ENCODE measurements around the gene BCL2L11. TPM values are rescaled to one million over a fixed set of nuclear protein-coding genes. Genes with fewer than 3 reads are reported as not detected.

Gene BCL2L11
- polyA plus RNA-seq, 1 experiment = 4.2 TPM

- POLR2A ChIA-PET = no interaction called here
- H3K27ac ChIP-seq (ENCODE audit: low read depth, low read length) = no peak overlapping the region
- CTCF ChIA-PET = no interaction called here
- TF ChIP-seq CTCF (IDR thresholded peaks at IDR 0.05; ENCODE audit: low read depth, low read length) = no peak
- no peak overlapping the region for H3K4me3 ChIP-seq (ENCODE audit: low read depth, low read length)
- H3K9me3 ChIP-seq (ENCODE audit: control insufficient read depth, insufficient read depth, low read length) = no peaks in the 10 kb centered on the region; the same call in 1 of the 2 replicates
- no peak for DNase-seq (ENCODE audit: low read depth, low spot score)
- no peaks in the 10 kb centered on the region for H3K27me3 ChIP-seq (ENCODE audit: control insufficient read depth, insufficient read depth, low read length)
These were observed 5.9 kb downstream of the BCL2L11 start for GRCh38 chr2:111126581-111126980.

- H3K4me3 ChIP-seq (ENCODE audit: low read depth, low read length) = no peak overlapping the region
- no peak for TF ChIP-seq CTCF (IDR thresholded peaks at IDR 0.05; ENCODE audit: low read depth, low read length)
- no peaks in the 10 kb centered on the region for H3K9me3 ChIP-seq (ENCODE audit: control insufficient read depth, insufficient read depth, low read length)
- no peak overlapping the region for H3K27ac ChIP-seq (ENCODE audit: low read depth, low read length)
- no peak for DNase-seq (ENCODE audit: low read depth, low spot score)
- H3K27me3 ChIP-seq (ENCODE audit: control insufficient read depth, insufficient read depth, low read length) = no peaks in the 10 kb centered on the region
- ChIA-PET POLR2A (no interaction called here), CTCF (no interaction called here)
These were observed 6.6 kb downstream of the BCL2L11 start for GRCh38 chr2:111127351-111127750.

GRCh38 chr2:111128096-111128495 lies 7.4 kb downstream of the BCL2L11 start:
- no peak for DNase-seq (ENCODE audit: low read depth, low spot score)
- no peaks in the 10 kb centered on the region for H3K9me3 ChIP-seq (ENCODE audit: control insufficient read depth, insufficient read depth, low read length)
- no peak for TF ChIP-seq CTCF (IDR thresholded peaks at IDR 0.05; ENCODE audit: low read depth, low read length)
- no peak overlapping the region for H3K27ac ChIP-seq (ENCODE audit: low read depth, low read length)
- ChIA-PET CTCF (no interaction called here), POLR2A (no interaction called here)
- no peak overlapping the region for H3K4me3 ChIP-seq (ENCODE audit: low read depth, low read length)
- no peaks in the 10 kb centered on the region for H3K27me3 ChIP-seq (ENCODE audit: control insufficient read depth, insufficient read depth, low read length)

GRCh38 chr2:111133603-111134002 lies 12.9 kb downstream of the BCL2L11 start:
- Histone ChIP-seq H3K27me3 (ENCODE audit: control insufficient read depth, insufficient read depth, low read length) (no peaks in the 10 kb centered on the region), H3K4me3 (ENCODE audit: low read depth, low read length) (no peak overlapping the region), H3K9me3 (ENCODE audit: control insufficient read depth, insufficient read depth, low read length) (no peaks in the 10 kb centered on the region; the same call in 1 of the 2 replicates), H3K27ac (ENCODE audit: low read depth, low read length) (no peak overlapping the region)
- DNase-seq (ENCODE audit: low read depth, low spot score) = no peak
- ChIA-PET CTCF (no interaction called here), POLR2A (no interaction called here)
- no peak for TF ChIP-seq CTCF (IDR thresholded peaks at IDR 0.05; ENCODE audit: low read depth, low read length)

- no peak for DNase-seq (ENCODE audit: low read depth, low spot score)
- no peak for TF ChIP-seq CTCF (IDR thresholded peaks at IDR 0.05; ENCODE audit: low read depth, low read length)
- no peaks in the 10 kb centered on the region for H3K27me3 ChIP-seq (ENCODE audit: control insufficient read depth, insufficient read depth, low read length)
- no peaks in the 10 kb centered on the region; the same call in 1 of the 2 replicates for H3K9me3 ChIP-seq (ENCODE audit: control insufficient read depth, insufficient read depth, low read length)
- H3K27ac ChIP-seq (ENCODE audit: low read depth, low read length) = no peak overlapping the region
- CTCF ChIA-PET = no interaction called here
- POLR2A ChIA-PET = no interaction called here
- no peak overlapping the region for H3K4me3 ChIP-seq (ENCODE audit: low read depth, low read length)
These were observed 13.3 kb downstream of the BCL2L11 start for GRCh38 chr2:111134055-111134454.
